ENCODE data around the gene DDX6.

GRCh38 chr11:118812485-118812884, 21.5 kb upstream of the DDX6 start:
- TF ChIP-seq POLR2A (IDR thresholded peaks at IDR 0.05): no peak
- TF ChIP-seq, protein P1, sequence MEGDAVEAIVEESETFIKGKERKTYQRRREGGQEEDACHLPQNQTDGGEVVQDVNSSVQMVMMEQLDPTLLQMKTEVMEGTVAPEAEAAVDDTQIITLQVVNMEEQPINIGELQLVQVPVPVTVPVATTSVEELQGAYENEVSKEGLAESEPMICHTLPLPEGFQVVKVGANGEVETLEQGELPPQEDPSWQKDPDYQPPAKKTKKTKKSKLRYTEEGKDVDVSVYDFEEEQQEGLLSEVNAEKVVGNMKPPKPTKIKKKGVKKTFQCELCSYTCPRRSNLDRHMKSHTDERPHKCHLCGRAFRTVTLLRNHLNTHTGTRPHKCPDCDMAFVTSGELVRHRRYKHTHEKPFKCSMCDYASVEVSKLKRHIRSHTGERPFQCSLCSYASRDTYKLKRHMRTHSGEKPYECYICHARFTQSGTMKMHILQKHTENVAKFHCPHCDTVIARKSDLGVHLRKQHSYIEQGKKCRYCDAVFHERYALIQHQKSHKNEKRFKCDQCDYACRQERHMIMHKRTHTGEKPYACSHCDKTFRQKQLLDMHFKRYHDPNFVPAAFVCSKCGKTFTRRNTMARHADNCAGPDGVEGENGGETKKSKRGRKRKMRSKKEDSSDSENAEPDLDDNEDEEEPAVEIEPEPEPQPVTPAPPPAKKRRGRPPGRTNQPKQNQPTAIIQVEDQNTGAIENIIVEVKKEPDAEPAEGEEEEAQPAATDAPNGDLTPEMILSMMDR (IDR thresholded peaks at IDR 0.05 in 4 of 5, conservative IDR thresholded peaks at IDR 0.05 in 1 of 5): no peak

Data from gastrocnemius medialis (tissue), 4 donors.